Lung microvascular endothelial cell (primary cell): ENCODE data around the gene RHNO1. TPM values are rescaled to one million over a fixed set of nuclear protein-coding genes. Genes with fewer than 3 reads are reported as not detected.

Experiments used
- DNase-seq, 2 donors: peaks; one replicate each; pipeline versions ENCODE4 v3.0.0 to v3.0.0-alpha.2; 2010; ENCODE audit warnings: low read depth in 2 of 2
- total RNA-seq: library from RNA; depleted of rRNA; stranded (reverse); fragments of >200 nt; gene quantifications from 2 replicates; pipeline ENCODE4 v1.2.1, GENCODE V29; 2014

RHNO1 gene
- total RNA-seq = 17.1 and 17.9 TPM in 2 replicates

- peak; percentile 93 to 94 for DNase-seq
Measured at GRCh38 chr12:2877047-2877952, at the start of gene RHNO1, which contains the start of gene FOXM1. TSS of gene RHNO1 (plus strand) at chr12:2877223. CDS start at chr12:2885367, 8,144 bp downstream. TSS of gene FOXM1 (minus strand) at chr12:2877174. CDS start at chr12:2874478, 2,696 bp downstream.

GRCh38 chr12:2829275-2829674, 47.7 kb upstream of the RHNO1 start:
- no peak for DNase-seq

GRCh38 chr12:2832550-2833127, 44.4 kb upstream of the RHNO1 start:
- no peak for DNase-seq

GRCh38 chr12:2833327-2833726, 43.7 kb upstream of the RHNO1 start:
- DNase-seq = no peak

- DNase-seq = no peak
Measured at GRCh38 chr12:2833810-2834209, 43.2 kb upstream of the RHNO1 start.

GRCh38 chr12:2834581-2835491, 42.2 kb upstream of the RHNO1 start, which contains the start of gene NRIP2:
TSS of gene NRIP2 (minus strand) at chr12:2835035. CDS start at chr12:2834983, 52 bp downstream.
- DNase-seq = peak; percentile 46 to 55

GRCh38 chr12:2835691-2836403, 41.2 kb upstream of the RHNO1 start:
- DNase-seq = no peak

GRCh38 chr12:2836574-2836973, 40.4 kb upstream of the RHNO1 start:
- DNase-seq = no peak

- no peak for DNase-seq
Measured at GRCh38 chr12:2841056-2841650, 35.9 kb upstream of the RHNO1 start.

- no peak for DNase-seq
Measured at GRCh38 chr12:2842948-2843347, 34.1 kb upstream of the RHNO1 start.

GRCh38 chr12:2844786-2845185, 32.2 kb upstream of the RHNO1 start:
- DNase-seq = no peak

- DNase-seq = peak in 1 of 2 donors; percentile 86
Measured at GRCh38 chr12:2845280-2845679, 31.7 kb upstream of the RHNO1 start.

GRCh38 chr12:2851931-2852330, 25.1 kb upstream of the RHNO1 start:
- DNase-seq = no peak

- DNase-seq = peak; percentile 77 to 80
Measured at GRCh38 chr12:2853626-2854025, 23.4 kb upstream of the RHNO1 start.

- DNase-seq = no peak
Measured at GRCh38 chr12:2854669-2855453, 22.2 kb upstream of the RHNO1 start.

- DNase-seq = no peak
Measured at GRCh38 chr12:2855546-2855945, 21.5 kb upstream of the RHNO1 start.

GRCh38 chr12:2856051-2856450, 21.0 kb upstream of the RHNO1 start:
- DNase-seq = no peak

- no peak for DNase-seq
Measured at GRCh38 chr12:2857021-2857431, 20.0 kb upstream of the RHNO1 start, which contains the start of gene TEX52. TSS of gene TEX52 (minus strand) at chr12:2857039. CDS start at chr12:2857026, 13 bp downstream.

- DNase-seq = no peak
Measured at GRCh38 chr12:2857576-2857975, 19.4 kb upstream of the RHNO1 start.

- no peak for DNase-seq
Measured at GRCh38 chr12:2858334-2858733, 18.7 kb upstream of the RHNO1 start.
